Uterus (tissue), 2 donors: ENCODE data around the gene UBE2O.

ENCODE experiments used
- CTCF ChIP-seq, 4 experiments: fragments of 200-600 bp in 2 of 4; fragments of 450-650 bp in 2 of 4; sonication (generic) in 2 of 4; IDR thresholded peaks; one replicate each; pipeline ENCODE4 v1.5.1; 2016 to 2019; ENCODE audit warnings: antibody characterized with exemption in 4 of 4, mild to moderate bottlenecking in 2 of 4, moderate library complexity in 1 of 4
- POLR2A ChIP-seq, 2 donors: fragments of 450-650 bp; IDR thresholded peaks; one replicate each; pipeline ENCODE4 v1.6.1; 2016; ENCODE audit warnings: antibody characterized with exemption in 2 of 2, mild to moderate bottlenecking in 1 of 2, moderate library complexity in 1 of 2

DNA sequence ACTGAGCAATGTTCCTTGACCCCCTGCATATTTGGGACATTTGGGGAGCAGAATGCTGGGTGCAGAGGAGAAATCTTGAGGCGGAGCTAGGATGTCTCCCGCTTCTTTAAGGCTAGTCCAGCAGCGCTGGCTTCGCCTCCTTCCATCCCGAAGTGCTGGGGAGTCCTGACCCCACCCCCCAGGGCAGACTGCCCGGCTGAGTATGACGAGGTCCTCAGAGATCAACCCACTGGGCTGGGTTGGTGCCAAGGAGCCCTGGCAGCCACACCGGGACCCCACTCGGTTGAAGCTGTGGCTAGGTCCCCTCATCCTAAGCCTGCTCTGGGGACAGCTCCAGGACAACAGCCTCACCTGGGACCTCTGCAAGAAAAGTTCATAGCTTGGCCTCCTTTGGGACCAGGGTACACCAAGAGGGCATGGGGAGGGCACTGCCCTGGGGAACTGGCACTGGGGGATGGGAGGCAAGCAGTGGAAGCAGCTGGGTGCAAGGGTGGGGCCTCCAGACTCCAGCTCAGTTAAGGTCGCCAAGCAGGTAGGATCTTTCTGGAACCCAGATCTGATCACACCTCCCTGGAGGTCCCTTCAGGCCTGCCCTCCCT, 37.3 kb upstream of the UBE2O start:
- TF ChIP-seq CTCF (IDR thresholded peaks at IDR 0.05) (no peak), POLR2A (IDR thresholded peaks at IDR 0.05) (no peak)
